Panc1 (cell line): ENCODE data around the gene RNF208. TPM values are rescaled to one million over a fixed set of nuclear protein-coding genes. Genes with fewer than 3 reads are reported as not detected.

ENCODE experiments used
- ATAC-seq: fragments of 200-7000 bp; cut with Tn5 transposase; 2 replicates; pipeline ENCODE4 v1.9.1; 2020; ENCODE audit warnings: mild to moderate bottlenecking, moderate library complexity
- BruUV-seq: library from RNA; stranded (reverse); fragments of 400-500 nt; replicated peaks from 2 replicates; lab custom pipeline; 2021; lab: Mats Ljungman, UMichigan
- CTCF ChIA-PET: fragments of 300-600 bp; sonication (Branson Sonifier 250); formaldehyde crosslinking; loops from one replicate; lab custom pipeline; 2022; ENCODE audit warnings: antibody characterized with exemption; lab: Charles Lee
- POLR2A ChIA-PET: fragments of 300-600 bp; sonication (Branson Sonifier 250); formaldehyde crosslinking; loops from one replicate; lab custom pipeline; 2022; ENCODE audit warnings: antibody characterized with exemption; lab: Charles Lee
- DNase-seq: peaks from one replicate; pipeline ENCODE4 v3.0.0-alpha.2; 2010; ENCODE audit warnings: low read depth, low spot score
- H3K27ac ChIP-seq: 2 replicates; pipeline ENCODE4 v1.5.1; 2011; ENCODE audit warnings: mild to moderate bottlenecking, low read length, inconsistent platforms
- H3K27me3 ChIP-seq: fragments of 200-500 bp; sonication (Bioruptor generic); 2 replicates; pipeline ENCODE4 v1.6.0; 2014; ENCODE audit warnings: low read length, inconsistent platforms; ENCODE audit not compliant: control insufficient read depth, insufficient read depth
- H3K36me3 ChIP-seq: fragments of 200-500 bp; sonication (Bioruptor generic); 2 replicates; pipeline ENCODE4 v1.5.1; 2014; ENCODE audit warnings: inconsistent platforms, mild to moderate bottlenecking, low read length, moderate library complexity; ENCODE audit not compliant: control insufficient read depth, insufficient read depth
- H3K4me1 ChIP-seq: 2 replicates; pipeline ENCODE4 v1.5.1; 2011; ENCODE audit warnings: inconsistent platforms, mild to moderate bottlenecking, low read length, moderate library complexity; ENCODE audit not compliant: control insufficient read depth, insufficient read depth
- H3K4me3 ChIP-seq, 2 experiments: 2 replicates each; pipeline ENCODE4 v1.5.1; 2011 to 2012; ENCODE audit warnings: low read depth in 2 of 2, low read length in 2 of 2, mild to moderate bottlenecking in 2 of 2, inconsistent platforms in 1 of 2, moderate library complexity in 1 of 2
- H3K9me3 ChIP-seq: fragments of 200-500 bp; sonication (Bioruptor generic); 2 replicates; pipeline ENCODE4 v1.5.1; 2014; ENCODE audit warnings: low read depth, mild to moderate bottlenecking, inconsistent platforms, low read length, moderate library complexity; ENCODE audit not compliant: control insufficient read depth, insufficient read depth
- POLR2AphosphoS5 ChIP-seq: IDR thresholded peaks from 2 replicates; pipeline ENCODE4 v1.6.1; 2012; ENCODE audit warnings: mild to moderate bottlenecking, low read depth, low read length, moderate library complexity
- SIN3A ChIP-seq: IDR thresholded peaks from 2 replicates; pipeline ENCODE4 v1.6.1; 2012; ENCODE audit warnings: low read depth, mild to moderate bottlenecking, low read length, moderate library complexity, borderline replicate concordance; ENCODE audit not compliant: insufficient read depth
- TCF7L2 ChIP-seq: IDR thresholded peaks from 2 replicates; pipeline ENCODE4 v1.6.1; 2011; ENCODE audit warnings: mild to moderate bottlenecking, low read depth, low read length, inconsistent platforms
- in situ Hi-C: cut with HindIII; loops from 2 replicates; pipeline ENCODE4 v1.10.0; 2016; ENCODE audit warnings: low sequenced_read_pairs, low pct_unique_long_range_greater_than_20kb
- intact Hi-C: fragments of 100-400 bp; cut with micrococcal nuclease; formaldehyde crosslinking; loops from one replicate; pipeline ENCODE4 v1.10.0; 2022; ENCODE audit not compliant: unreplicated experiment
- total RNA-seq: library from RNA; stranded (reverse); gene quantifications from one replicate; pipeline ENCODE4 v1.2.1, GENCODE V29; 2021; ENCODE audit not compliant: unreplicated experiment
- TF ChIP-seq, protein P1 (sequence below): fragments of 450-650 bp; IDR thresholded peaks from 2 replicates; pipeline ENCODE4 v1.5.1; 2017; ENCODE audit warnings: mild to moderate bottlenecking
- TF ChIP-seq, protein P2 (sequence below), 2 experiments: IDR thresholded peaks; 2 replicates each; pipeline ENCODE4 v1.6.1; 2011 to 2012; ENCODE audit warnings: low read depth in 2 of 2, control low read depth in 1 of 2, low read length in 1 of 2, mild to moderate bottlenecking in 1 of 2, moderate library complexity in 1 of 2; ENCODE audit not compliant: insufficient read depth in 1 of 2

The RNF208 gene
- total RNA-seq, 1 experiment from 2014 or later, result 11.5 TPM

DNA sequence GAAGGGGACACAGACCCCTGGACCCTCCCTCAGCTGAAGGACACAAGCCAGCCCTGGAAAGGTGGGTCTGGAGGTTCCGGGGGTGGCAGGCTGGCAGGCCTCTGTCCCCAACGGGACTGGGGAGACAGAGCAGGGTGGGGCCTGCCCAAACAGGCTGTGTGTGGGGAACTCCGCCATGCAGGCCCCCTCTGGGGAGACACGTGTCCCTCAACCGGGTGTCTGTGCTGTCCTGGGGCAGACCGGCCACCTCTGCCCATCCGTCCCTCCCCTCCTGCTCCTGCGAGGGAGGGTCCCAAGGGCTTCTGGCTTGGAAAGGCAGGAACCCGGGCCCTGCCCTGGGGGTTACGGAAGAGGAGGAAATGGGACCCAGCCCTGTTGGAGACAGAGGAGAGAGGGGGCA, 10.1 kb upstream of the RNF208 start:
- POLR2A ChIA-PET, result no interaction called here
- CTCF ChIA-PET, result interaction anchor here (0.6 kb wide), 1 partner anchor 100 kb away, joined by 4 read pairs; no protein-coding TSS in a partner anchor
- no peaks in the 10 kb centered on the region for H3K36me3 ChIP-seq
- no peak for TF ChIP-seq SIN3A
- TF ChIP-seq, protein P1, sequence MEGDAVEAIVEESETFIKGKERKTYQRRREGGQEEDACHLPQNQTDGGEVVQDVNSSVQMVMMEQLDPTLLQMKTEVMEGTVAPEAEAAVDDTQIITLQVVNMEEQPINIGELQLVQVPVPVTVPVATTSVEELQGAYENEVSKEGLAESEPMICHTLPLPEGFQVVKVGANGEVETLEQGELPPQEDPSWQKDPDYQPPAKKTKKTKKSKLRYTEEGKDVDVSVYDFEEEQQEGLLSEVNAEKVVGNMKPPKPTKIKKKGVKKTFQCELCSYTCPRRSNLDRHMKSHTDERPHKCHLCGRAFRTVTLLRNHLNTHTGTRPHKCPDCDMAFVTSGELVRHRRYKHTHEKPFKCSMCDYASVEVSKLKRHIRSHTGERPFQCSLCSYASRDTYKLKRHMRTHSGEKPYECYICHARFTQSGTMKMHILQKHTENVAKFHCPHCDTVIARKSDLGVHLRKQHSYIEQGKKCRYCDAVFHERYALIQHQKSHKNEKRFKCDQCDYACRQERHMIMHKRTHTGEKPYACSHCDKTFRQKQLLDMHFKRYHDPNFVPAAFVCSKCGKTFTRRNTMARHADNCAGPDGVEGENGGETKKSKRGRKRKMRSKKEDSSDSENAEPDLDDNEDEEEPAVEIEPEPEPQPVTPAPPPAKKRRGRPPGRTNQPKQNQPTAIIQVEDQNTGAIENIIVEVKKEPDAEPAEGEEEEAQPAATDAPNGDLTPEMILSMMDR, result no peak
- no peak for TF ChIP-seq POLR2AphosphoS5
- TF ChIP-seq, protein P2, sequence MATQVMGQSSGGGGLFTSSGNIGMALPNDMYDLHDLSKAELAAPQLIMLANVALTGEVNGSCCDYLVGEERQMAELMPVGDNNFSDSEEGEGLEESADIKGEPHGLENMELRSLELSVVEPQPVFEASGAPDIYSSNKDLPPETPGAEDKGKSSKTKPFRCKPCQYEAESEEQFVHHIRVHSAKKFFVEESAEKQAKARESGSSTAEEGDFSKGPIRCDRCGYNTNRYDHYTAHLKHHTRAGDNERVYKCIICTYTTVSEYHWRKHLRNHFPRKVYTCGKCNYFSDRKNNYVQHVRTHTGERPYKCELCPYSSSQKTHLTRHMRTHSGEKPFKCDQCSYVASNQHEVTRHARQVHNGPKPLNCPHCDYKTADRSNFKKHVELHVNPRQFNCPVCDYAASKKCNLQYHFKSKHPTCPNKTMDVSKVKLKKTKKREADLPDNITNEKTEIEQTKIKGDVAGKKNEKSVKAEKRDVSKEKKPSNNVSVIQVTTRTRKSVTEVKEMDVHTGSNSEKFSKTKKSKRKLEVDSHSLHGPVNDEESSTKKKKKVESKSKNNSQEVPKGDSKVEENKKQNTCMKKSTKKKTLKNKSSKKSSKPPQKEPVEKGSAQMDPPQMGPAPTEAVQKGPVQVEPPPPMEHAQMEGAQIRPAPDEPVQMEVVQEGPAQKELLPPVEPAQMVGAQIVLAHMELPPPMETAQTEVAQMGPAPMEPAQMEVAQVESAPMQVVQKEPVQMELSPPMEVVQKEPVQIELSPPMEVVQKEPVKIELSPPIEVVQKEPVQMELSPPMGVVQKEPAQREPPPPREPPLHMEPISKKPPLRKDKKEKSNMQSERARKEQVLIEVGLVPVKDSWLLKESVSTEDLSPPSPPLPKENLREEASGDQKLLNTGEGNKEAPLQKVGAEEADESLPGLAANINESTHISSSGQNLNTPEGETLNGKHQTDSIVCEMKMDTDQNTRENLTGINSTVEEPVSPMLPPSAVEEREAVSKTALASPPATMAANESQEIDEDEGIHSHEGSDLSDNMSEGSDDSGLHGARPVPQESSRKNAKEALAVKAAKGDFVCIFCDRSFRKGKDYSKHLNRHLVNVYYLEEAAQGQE (IDR thresholded peaks at IDR 0.05; ENCODE audit: insufficient read depth in 1 of 2, low read depth in 2 of 2, low read length in 1 of 2), result no peak
- TF ChIP-seq TCF7L2, result no peak
- no peaks in the 10 kb centered on the region for H3K9me3 ChIP-seq
- no peak for DNase-seq
- in situ Hi-C loops (no loop called here), intact Hi-C loops (no loop called here)
- H3K27ac ChIP-seq, result no peak overlapping the region
- no peaks in the 10 kb centered on the region for H3K27me3 ChIP-seq
- BruUV-seq, result no TSS peak
- peaks cover 9% of the 10 kb centered on the region for H3K4me1 ChIP-seq
- ATAC-seq, result no peak
- no peak overlapping the region for H3K4me3 ChIP-seq

DNA sequence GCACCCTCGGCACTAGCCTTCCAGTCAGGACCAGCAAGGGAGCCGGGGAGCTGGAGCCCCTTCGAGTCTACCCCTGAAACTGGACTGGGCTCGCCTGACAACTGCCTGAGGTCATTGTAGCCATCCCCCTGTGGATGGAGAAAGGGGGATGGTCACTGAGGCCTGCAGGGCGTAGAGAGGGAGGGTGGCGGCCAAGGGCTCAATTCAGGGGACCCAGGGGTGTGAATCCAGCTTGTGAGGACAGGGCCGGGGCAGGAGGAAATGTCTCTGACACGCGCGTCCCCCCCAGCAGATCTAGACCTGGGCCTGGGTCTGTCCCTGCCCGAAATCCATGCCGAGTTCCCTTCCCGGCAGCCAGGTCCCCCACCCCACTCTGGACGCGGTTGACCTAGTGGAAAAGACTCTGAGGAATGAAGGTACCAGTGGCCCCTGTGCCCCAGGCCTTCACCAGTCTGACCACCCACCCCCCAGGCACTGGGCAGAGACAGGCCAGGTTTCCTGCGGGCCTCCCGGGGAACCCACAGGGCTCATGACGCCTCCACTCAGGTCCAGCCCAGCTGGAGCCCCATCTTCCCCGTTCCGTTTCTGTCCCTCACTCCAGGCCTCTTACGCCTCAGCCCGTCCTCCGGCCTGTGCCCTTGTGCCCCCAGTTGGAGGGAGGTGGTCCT, 9.5 kb upstream of the RNF208 start:
- ATAC-seq (no peak), DNase-seq (no peak)
- no TSS peak for BruUV-seq
- no peaks in the 10 kb centered on the region for H3K36me3 ChIP-seq
- intact Hi-C loops, result no loop called here
- H3K27ac ChIP-seq, result no peak overlapping the region
- H3K4me1 ChIP-seq, result peaks cover 4% of the 10 kb centered on the region
- ChIA-PET POLR2A (no interaction called here), CTCF (interaction anchor here (0.6 kb wide), 1 partner anchor 100 kb away, joined by 4 read pairs; no protein-coding TSS in a partner anchor)
- in situ Hi-C loops, result no loop called here
- H3K4me3 ChIP-seq, result no peak overlapping the region
- no peaks in the 10 kb centered on the region for H3K27me3 ChIP-seq
- H3K9me3 ChIP-seq, result no peaks in the 10 kb centered on the region
- no peak for TF ChIP-seq POLR2AphosphoS5
- TF ChIP-seq TCF7L2, result no peak

DNA sequence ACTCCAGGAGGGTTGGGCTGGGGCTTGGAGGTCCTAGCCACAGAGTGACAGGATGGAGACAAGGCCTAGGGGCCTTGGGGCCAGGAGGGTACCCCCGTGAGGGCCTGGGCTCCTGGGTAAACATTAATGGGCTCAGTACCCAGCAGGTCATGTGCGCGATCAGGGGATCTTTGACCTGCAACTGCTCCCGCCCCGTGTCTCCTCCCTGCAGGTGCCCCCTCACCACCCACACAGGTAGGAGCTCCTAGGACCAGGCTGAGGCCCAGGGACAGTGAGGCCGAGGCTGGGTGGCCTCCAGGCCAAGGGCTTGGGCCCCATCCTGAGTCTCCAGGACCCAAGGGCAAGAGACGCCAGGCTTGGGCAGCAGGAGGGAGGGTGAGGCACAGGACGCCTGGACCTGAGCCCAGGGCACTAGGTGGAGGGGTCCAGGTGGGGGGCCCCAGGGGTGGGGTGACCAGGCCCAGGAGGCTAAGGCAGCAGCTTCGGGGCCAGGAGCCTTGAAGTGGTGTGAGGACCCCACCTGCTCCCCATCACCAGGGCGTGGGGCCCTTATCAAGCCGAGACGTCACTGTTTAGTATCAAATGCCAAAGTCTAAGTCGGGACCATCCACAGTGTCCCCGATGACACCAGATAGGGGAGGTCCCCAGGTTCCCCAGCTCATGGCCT, 8.8 kb upstream of the RNF208 start, which contains the start of gene SLC34A3:
TSS of gene SLC34A3 (plus strand) at position 197 of the 667 bp plus-strand sequence. CDS start 802 bp downstream, outside the sequence.
- H3K4me1 ChIP-seq, result peaks cover 4% of the 10 kb centered on the region
- no peaks in the 10 kb centered on the region for H3K9me3 ChIP-seq
- no peaks in the 10 kb centered on the region for H3K27me3 ChIP-seq
- in situ Hi-C loops, result no loop called here
- DNase-seq, result no peak
- TF ChIP-seq TCF7L2, result no peak
- TF ChIP-seq, protein P2 (IDR thresholded peaks at IDR 0.05; ENCODE audit: insufficient read depth in 1 of 2, low read depth in 2 of 2, low read length in 1 of 2), result no peak
- no peak for TF ChIP-seq POLR2AphosphoS5
- no peak for TF ChIP-seq SIN3A
- TF ChIP-seq, protein P1, result no peak
- H3K36me3 ChIP-seq, result no peaks in the 10 kb centered on the region
- H3K27ac ChIP-seq, result no peak within 1 kb of the TSS
- CTCF ChIA-PET, result no interaction called here
- ATAC-seq, result no peak
- BruUV-seq, result no TSS peak
- intact Hi-C loops, result no loop called here
- POLR2A ChIA-PET, result no interaction called here
- H3K4me3 ChIP-seq, result no peak within 1 kb of the TSS
